GM23338 (cell line): ENCODE results near the gene NECAP2. TPM values are rescaled to one million over a fixed set of nuclear protein-coding genes. Genes with fewer than 3 reads are reported as not detected.

ENCODE experiments used
- ATAC-seq: fragments of 200-7000 bp; cut with Tn5 transposase; 3 replicates; pipeline ENCODE4 v1.9.1; 2020
- DNase-seq: peaks from one replicate; pipeline ENCODE4 v3.0.0-alpha.2; 2015; ENCODE audit warnings: low spot score
- H2AFZ ChIP-seq: fragments of 200-600 bp; sonication (generic); 2 replicates; pipeline ENCODE4 v1.8.0; 2016; ENCODE audit warnings: antibody characterized with exemption, mild to moderate bottlenecking, moderate library complexity
- H3F3A ChIP-seq: fragments of 200-600 bp; sonication (generic); replicated peaks from 2 replicates; pipeline ENCODE4 v1.8.0; 2017; ENCODE audit warnings: antibody characterized with exemption, mixed run types, low read depth
- H3K27ac ChIP-seq: fragments of 200-600 bp; sonication (generic); 2 replicates; pipeline ENCODE4 v1.6.1; 2016; ENCODE audit warnings: low read depth
- H3K27me3 ChIP-seq: fragments of 200-600 bp; sonication (generic); 2 replicates; pipeline ENCODE4 v1.8.0; 2016; ENCODE audit warnings: mild to moderate bottlenecking, mixed run types, moderate library complexity; ENCODE audit not compliant: insufficient read depth
- H3K36me3 ChIP-seq: fragments of 200-600 bp; sonication (generic); 2 replicates; pipeline ENCODE4 v1.8.0; 2016; ENCODE audit warnings: mild to moderate bottlenecking; ENCODE audit not compliant: insufficient read depth
- H3K4me1 ChIP-seq: fragments of 200-600 bp; sonication (generic); 2 replicates; pipeline ENCODE4 v1.8.0; 2016; ENCODE audit warnings: mild to moderate bottlenecking, moderate library complexity; ENCODE audit not compliant: insufficient read depth
- H3K4me2 ChIP-seq: fragments of 200-600 bp; sonication (generic); 2 replicates; pipeline ENCODE4 v1.7.1; 2017; ENCODE audit warnings: mixed run types
- H3K4me3 ChIP-seq: fragments of 200-600 bp; sonication (generic); 2 replicates; pipeline ENCODE4 v1.6.1; 2016; ENCODE audit warnings: mixed run types
- H3K79me2 ChIP-seq: fragments of 200-600 bp; sonication (generic); replicated peaks from 2 replicates; pipeline ENCODE4 v1.8.0; 2017; ENCODE audit warnings: mild to moderate bottlenecking; ENCODE audit not compliant: insufficient read depth
- H3K9me2 ChIP-seq: fragments of 200-600 bp; sonication (generic); 2 replicates; pipeline ENCODE4 v1.8.0; 2017; ENCODE audit not compliant: insufficient read depth
- H4K20me1 ChIP-seq: fragments of 200-600 bp; sonication (generic); replicated peaks from 2 replicates; pipeline ENCODE4 v1.8.0; 2017; ENCODE audit warnings: mild to moderate bottlenecking; ENCODE audit not compliant: insufficient read depth
- H3K27ac Mint-ChIP-seq: 2 replicates; pipeline ENCODE4 v1.8.0; 2020; ENCODE audit warnings: inconsistent platforms, mild to moderate bottlenecking, moderate library complexity, mixed read lengths
- H3K27me3 Mint-ChIP-seq: 3 replicates; pipeline ENCODE4 v1.8.0; 2022; ENCODE audit warnings: low read depth, mild to moderate bottlenecking, moderate library complexity, mixed read lengths, inconsistent platforms; ENCODE audit not compliant: insufficient read depth, poor library complexity
- H3K36me3 Mint-ChIP-seq: 3 replicates; pipeline ENCODE4 v1.8.0; 2021; ENCODE audit warnings: low read depth, mild to moderate bottlenecking, inconsistent platforms, moderate library complexity, mixed read lengths
- H3K4me1 Mint-ChIP-seq: 3 replicates; pipeline ENCODE4 v1.8.0; 2020; ENCODE audit warnings: mild to moderate bottlenecking, inconsistent platforms, mixed read lengths
- H3K4me3 Mint-ChIP-seq: 3 replicates; pipeline ENCODE4 v1.8.0; 2021; ENCODE audit warnings: moderate library complexity, mild to moderate bottlenecking, inconsistent platforms, mixed read lengths
- H3K9me3 Mint-ChIP-seq: 3 replicates; pipeline ENCODE4 v1.8.0; 2020; ENCODE audit warnings: moderate library complexity, mild to moderate bottlenecking, inconsistent platforms, mixed read lengths
- CREB1 ChIP-seq: fragments of 250-450 bp; sonication (Bioruptor Pico); IDR thresholded peaks from 2 replicates; pipeline ENCODE4 v1.5.0; 2020; ENCODE audit warnings: low read depth, mild to moderate bottlenecking, moderate library complexity
- CTCF ChIP-seq, 2 experiments: fragments of 200-600 bp in 1 of 2; sonication (generic) in 1 of 2; conservative IDR thresholded peaks; 2 replicates each; pipeline versions ENCODE4 v1.5.1 to v1.6.1; 2016 to 2017; ENCODE audit warnings: antibody characterized with exemption in 2 of 2, low read depth in 2 of 2, mild to moderate bottlenecking in 2 of 2, moderate library complexity in 1 of 2
- ETS1 ChIP-seq: IDR thresholded peaks from 2 replicates; pipeline ENCODE4 v1.6.1; 2016; ENCODE audit warnings: antibody characterized with exemption
- EZH2 ChIP-seq: fragments of 200-600 bp; sonication (generic); IDR thresholded peaks from one replicate; pipeline ENCODE4 v1.8.0; 2017; ENCODE audit warnings: antibody characterized with exemption, mild to moderate bottlenecking, low read depth; ENCODE audit not compliant: unreplicated experiment
- EZH2phosphoT487 ChIP-seq: fragments of 200-600 bp; sonication (generic); IDR thresholded peaks from one replicate; pipeline ENCODE4 v1.8.1; 2018; ENCODE audit warnings: antibody characterized with exemption; ENCODE audit not compliant: unreplicated experiment
- JUNB ChIP-seq: IDR thresholded peaks from one replicate; pipeline ENCODE4 v1.6.1; 2016; ENCODE audit warnings: antibody characterized with exemption; ENCODE audit not compliant: unreplicated experiment
- NANOG ChIP-seq: IDR thresholded peaks from 2 replicates; pipeline ENCODE4 v1.6.1; 2016; ENCODE audit warnings: antibody characterized with exemption, borderline replicate concordance
- POLR2AphosphoS5 ChIP-seq: IDR thresholded peaks from 2 replicates; pipeline ENCODE4 v1.6.1; 2016; ENCODE audit warnings: antibody characterized with exemption, low read depth
- REST ChIP-seq: IDR thresholded peaks from one replicate; pipeline ENCODE4 v1.6.1; 2018; ENCODE audit warnings: antibody characterized with exemption; ENCODE audit not compliant: unreplicated experiment
- STAT1 ChIP-seq: IDR thresholded peaks from one replicate; pipeline ENCODE4 v1.6.1; 2016; ENCODE audit warnings: antibody characterized with exemption; ENCODE audit not compliant: unreplicated experiment
- ZNF114 ChIP-seq: fragments of 250-450 bp; sonication (Bioruptor Pico); IDR thresholded peaks from 2 replicates; pipeline ENCODE4 v1.5.0; 2020; ENCODE audit warnings: mild to moderate bottlenecking, moderate library complexity
- ZNF331 ChIP-seq: fragments of 250-450 bp; sonication (Bioruptor Pico); IDR thresholded peaks from 2 replicates; pipeline ENCODE4 v1.5.0; 2020; ENCODE audit warnings: low read depth, mild to moderate bottlenecking, moderate library complexity
- polyA plus RNA-seq: library from polyadenylated mRNA; unstranded; fragments of >200 nt; fragmentation: Nextera tagmentation; extraction: Ambion mirVana; gene quantifications from 2 replicates; pipeline ENCODE4 v1.2.1, GENCODE V29; 2016
- total RNA-seq: library from RNA; depleted of rRNA; stranded (reverse); fragments of >200 nt; shearing (Covaris generic); gene quantifications from 2 replicates; pipeline ENCODE4 v1.2.3, GENCODE V29; 2014

NECAP2 gene
- total and polyA plus RNA-seq, 2 experiments from 2014 or later = 20.2 to 28.9 TPM

- TF ChIP-seq REST (no peak), POLR2AphosphoS5 (no peak), ZNF114 (no peak), NANOG (no peak), STAT1 (no peak)
Observed at GRCh38 chr1:16397120-16397519, 43.4 kb upstream of the NECAP2 start (continued).

GRCh38 chr1:16398371-16398953 lies 42.1 kb upstream of the NECAP2 start:
- Histone ChIP-seq H3F3A (no peaks in the 10 kb centered on the region), H2AFZ (no peak overlapping the region), H3K36me3 (peaks cover 7% of the 10 kb centered on the region), H3K4me3 (no peak overlapping the region), H3K4me1 (peaks cover 4% of the 10 kb centered on the region; the same call in 1 of the 2 replicates), H3K27ac (no peak overlapping the region), H4K20me1 (peaks cover 13% of the 10 kb centered on the region), H3K27me3 (no peaks in the 10 kb centered on the region), H3K9me2 (no peaks in the 10 kb centered on the region), H3K4me2 (no peak overlapping the region), H3K79me2 (peaks cover 7% of the 10 kb centered on the region)
- peaks cover 40% of the 10 kb centered on the region for H3K36me3 Mint-ChIP-seq
- peaks cover 19% of the 10 kb centered on the region for H3K4me1 Mint-ChIP-seq
- no peak overlapping the region; the same call in 1 of the 2 replicates for H3K27ac Mint-ChIP-seq
- H3K27me3 Mint-ChIP-seq = peaks cover 5% of the 10 kb centered on the region
- ATAC-seq (no peak), DNase-seq (no peak)
- no peaks in the 10 kb centered on the region for H3K9me3 Mint-ChIP-seq
- no peak overlapping the region; the same call in 2 of the 3 replicates for H3K4me3 Mint-ChIP-seq
- no peak for TF ChIP-seq NANOG
- TF ChIP-seq POLR2AphosphoS5 = no peak
- TF ChIP-seq ETS1 = no peak
- TF ChIP-seq JUNB = no peak
- TF ChIP-seq EZH2 = no peak
- no peak for TF ChIP-seq CREB1
- no peak for TF ChIP-seq CTCF (conservative IDR thresholded peaks at IDR 0.05; ENCODE audit: low read depth in 2 of 2)
- TF ChIP-seq EZH2phosphoT487 = no peak
- TF ChIP-seq REST = no peak
- no peak for TF ChIP-seq STAT1
- no peak for TF ChIP-seq ZNF331 (CRISPR knock-in tag)
